ENCODE data around the gene S1PR4. TPM values are rescaled to one million over a fixed set of nuclear protein-coding genes. Genes with fewer than 3 reads are reported as not detected.

S1PR4 gene
- total RNA-seq, 1 experiment from 2014 or later, result 0.28 TPM

DNA sequence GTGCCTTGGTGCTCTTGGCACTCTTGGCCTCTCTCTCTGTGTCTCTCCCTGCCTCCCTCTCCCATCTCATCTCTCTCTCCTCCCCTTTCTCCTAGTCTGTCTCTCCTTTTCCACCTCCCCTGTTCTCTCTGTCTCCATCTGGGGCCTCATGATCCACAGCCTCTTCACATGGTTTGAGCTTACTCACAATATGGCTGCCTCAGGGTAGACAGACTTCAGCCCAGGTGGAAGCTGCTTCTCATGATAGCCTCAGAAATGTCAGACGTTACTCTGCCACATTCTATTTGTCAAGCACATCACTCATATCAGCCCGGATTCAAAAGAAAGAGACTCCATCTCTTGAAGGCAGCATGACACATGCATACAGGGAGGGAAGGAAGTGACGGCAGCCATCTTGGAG lies 18.4 kb upstream of the S1PR4 start:
- ChIA-PET CTCF (interaction anchor here (0.9 to 3.6 kb wide), 7 partner anchors 14 to 209 kb away, joined by 3 to 40 read pairs (median 7); no protein-coding TSS in a partner anchor), POLR2A (no interaction called here)
- Mint-ChIP-seq H3K27me3 (ENCODE audit: low read depth) (peaks cover 16% of the 10 kb centered on the region), H3K36me3 (no peaks in the 10 kb centered on the region), H3K9me3 (peaks cover 11% of the 10 kb centered on the region), H3K4me1 (peaks cover 7% of the 10 kb centered on the region), H3K27ac (no peak overlapping the region), H3K4me3 (no peak overlapping the region)
- ATAC-seq (no peak), DNase-seq (ENCODE audit: low spot score) (no peak)
- TF ChIP-seq, protein P1, sequence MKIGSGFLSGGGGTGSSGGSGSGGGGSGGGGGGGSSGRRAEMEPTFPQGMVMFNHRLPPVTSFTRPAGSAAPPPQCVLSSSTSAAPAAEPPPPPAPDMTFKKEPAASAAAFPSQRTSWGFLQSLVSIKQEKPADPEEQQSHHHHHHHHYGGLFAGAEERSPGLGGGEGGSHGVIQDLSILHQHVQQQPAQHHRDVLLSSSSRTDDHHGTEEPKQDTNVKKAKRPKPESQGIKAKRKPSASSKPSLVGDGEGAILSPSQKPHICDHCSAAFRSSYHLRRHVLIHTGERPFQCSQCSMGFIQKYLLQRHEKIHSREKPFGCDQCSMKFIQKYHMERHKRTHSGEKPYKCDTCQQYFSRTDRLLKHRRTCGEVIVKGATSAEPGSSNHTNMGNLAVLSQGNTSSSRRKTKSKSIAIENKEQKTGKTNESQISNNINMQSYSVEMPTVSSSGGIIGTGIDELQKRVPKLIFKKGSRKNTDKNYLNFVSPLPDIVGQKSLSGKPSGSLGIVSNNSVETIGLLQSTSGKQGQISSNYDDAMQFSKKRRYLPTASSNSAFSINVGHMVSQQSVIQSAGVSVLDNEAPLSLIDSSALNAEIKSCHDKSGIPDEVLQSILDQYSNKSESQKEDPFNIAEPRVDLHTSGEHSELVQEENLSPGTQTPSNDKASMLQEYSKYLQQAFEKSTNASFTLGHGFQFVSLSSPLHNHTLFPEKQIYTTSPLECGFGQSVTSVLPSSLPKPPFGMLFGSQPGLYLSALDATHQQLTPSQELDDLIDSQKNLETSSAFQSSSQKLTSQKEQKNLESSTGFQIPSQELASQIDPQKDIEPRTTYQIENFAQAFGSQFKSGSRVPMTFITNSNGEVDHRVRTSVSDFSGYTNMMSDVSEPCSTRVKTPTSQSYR (CRISPR knock-in tag; IDR thresholded peaks at IDR 0.05), result no peak
- TF ChIP-seq, protein P2, sequence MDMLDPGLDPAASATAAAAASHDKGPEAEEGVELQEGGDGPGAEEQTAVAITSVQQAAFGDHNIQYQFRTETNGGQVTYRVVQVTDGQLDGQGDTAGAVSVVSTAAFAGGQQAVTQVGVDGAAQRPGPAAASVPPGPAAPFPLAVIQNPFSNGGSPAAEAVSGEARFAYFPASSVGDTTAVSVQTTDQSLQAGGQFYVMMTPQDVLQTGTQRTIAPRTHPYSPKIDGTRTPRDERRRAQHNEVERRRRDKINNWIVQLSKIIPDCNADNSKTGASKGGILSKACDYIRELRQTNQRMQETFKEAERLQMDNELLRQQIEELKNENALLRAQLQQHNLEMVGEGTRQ (CRISPR knock-in tag; IDR thresholded peaks at IDR 0.05), result no peak
- no peak for TF ChIP-seq KAT7 (CRISPR knock-in tag; IDR thresholded peaks at IDR 0.05; ENCODE audit: borderline replicate concordance)
- TF ChIP-seq, protein P3, sequence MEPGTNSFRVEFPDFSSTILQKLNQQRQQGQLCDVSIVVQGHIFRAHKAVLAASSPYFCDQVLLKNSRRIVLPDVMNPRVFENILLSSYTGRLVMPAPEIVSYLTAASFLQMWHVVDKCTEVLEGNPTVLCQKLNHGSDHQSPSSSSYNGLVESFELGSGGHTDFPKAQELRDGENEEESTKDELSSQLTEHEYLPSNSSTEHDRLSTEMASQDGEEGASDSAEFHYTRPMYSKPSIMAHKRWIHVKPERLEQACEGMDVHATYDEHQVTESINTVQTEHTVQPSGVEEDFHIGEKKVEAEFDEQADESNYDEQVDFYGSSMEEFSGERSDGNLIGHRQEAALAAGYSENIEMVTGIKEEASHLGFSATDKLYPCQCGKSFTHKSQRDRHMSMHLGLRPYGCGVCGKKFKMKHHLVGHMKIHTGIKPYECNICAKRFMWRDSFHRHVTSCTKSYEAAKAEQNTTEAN (CRISPR knock-in tag; IDR thresholded peaks at IDR 0.05), result no peak
- TF ChIP-seq, protein P4, sequence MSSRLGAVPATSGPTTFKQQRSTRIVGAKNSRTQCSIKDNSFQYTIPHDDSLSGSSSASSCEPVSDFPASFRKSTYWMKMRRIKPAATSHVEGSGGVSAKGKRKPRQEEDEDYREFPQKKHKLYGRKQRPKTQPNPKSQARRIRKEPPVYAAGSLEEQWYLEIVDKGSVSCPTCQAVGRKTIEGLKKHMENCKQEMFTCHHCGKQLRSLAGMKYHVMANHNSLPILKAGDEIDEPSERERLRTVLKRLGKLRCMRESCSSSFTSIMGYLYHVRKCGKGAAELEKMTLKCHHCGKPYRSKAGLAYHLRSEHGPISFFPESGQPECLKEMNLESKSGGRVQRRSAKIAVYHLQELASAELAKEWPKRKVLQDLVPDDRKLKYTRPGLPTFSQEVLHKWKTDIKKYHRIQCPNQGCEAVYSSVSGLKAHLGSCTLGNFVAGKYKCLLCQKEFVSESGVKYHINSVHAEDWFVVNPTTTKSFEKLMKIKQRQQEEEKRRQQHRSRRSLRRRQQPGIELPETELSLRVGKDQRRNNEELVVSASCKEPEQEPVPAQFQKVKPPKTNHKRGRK (CRISPR knock-in tag; IDR thresholded peaks at IDR 0.05; ENCODE audit: borderline replicate concordance), result no peak
- TF ChIP-seq, protein P5, sequence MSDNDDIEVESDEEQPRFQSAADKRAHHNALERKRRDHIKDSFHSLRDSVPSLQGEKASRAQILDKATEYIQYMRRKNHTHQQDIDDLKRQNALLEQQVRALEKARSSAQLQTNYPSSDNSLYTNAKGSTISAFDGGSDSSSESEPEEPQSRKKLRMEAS (CRISPR knock-in tag; IDR thresholded peaks at IDR 0.05), result no peak
- no peak for TF ChIP-seq ZNF138 (CRISPR knock-in tag; conservative IDR thresholded peaks at IDR 0.05)
- TF ChIP-seq, protein P6, sequence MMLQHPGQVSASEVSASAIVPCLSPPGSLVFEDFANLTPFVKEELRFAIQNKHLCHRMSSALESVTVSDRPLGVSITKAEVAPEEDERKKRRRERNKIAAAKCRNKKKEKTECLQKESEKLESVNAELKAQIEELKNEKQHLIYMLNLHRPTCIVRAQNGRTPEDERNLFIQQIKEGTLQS (CRISPR knock-in tag; conservative IDR thresholded peaks at IDR 0.05), result no peak
- no peak for TF ChIP-seq NR1H2 (CRISPR knock-in tag; IDR thresholded peaks at IDR 0.05)
- TF ChIP-seq, protein P7, sequence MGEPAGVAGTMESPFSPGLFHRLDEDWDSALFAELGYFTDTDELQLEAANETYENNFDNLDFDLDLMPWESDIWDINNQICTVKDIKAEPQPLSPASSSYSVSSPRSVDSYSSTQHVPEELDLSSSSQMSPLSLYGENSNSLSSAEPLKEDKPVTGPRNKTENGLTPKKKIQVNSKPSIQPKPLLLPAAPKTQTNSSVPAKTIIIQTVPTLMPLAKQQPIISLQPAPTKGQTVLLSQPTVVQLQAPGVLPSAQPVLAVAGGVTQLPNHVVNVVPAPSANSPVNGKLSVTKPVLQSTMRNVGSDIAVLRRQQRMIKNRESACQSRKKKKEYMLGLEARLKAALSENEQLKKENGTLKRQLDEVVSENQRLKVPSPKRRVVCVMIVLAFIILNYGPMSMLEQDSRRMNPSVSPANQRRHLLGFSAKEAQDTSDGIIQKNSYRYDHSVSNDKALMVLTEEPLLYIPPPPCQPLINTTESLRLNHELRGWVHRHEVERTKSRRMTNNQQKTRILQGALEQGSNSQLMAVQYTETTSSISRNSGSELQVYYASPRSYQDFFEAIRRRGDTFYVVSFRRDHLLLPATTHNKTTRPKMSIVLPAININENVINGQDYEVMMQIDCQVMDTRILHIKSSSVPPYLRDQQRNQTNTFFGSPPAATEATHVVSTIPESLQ (CRISPR knock-in tag; IDR thresholded peaks at IDR 0.05), result no peak
- TF ChIP-seq ELF4 (CRISPR knock-in tag; IDR thresholded peaks at IDR 0.05; ENCODE audit: low read depth), result no peak
- TF ChIP-seq, protein P8, sequence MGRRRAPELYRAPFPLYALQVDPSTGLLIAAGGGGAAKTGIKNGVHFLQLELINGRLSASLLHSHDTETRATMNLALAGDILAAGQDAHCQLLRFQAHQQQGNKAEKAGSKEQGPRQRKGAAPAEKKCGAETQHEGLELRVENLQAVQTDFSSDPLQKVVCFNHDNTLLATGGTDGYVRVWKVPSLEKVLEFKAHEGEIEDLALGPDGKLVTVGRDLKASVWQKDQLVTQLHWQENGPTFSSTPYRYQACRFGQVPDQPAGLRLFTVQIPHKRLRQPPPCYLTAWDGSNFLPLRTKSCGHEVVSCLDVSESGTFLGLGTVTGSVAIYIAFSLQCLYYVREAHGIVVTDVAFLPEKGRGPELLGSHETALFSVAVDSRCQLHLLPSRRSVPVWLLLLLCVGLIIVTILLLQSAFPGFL (CRISPR knock-in tag; IDR thresholded peaks at IDR 0.05; ENCODE audit: borderline replicate concordance), result no peak
- TF ChIP-seq FOXK1 (CRISPR knock-in tag; IDR thresholded peaks at IDR 0.05), result no peak
- TF ChIP-seq RORB (CRISPR knock-in tag; IDR thresholded peaks at IDR 0.05), result no peak
